Fibroblast of lung (primary cell): Measurements from ENCODE around the gene CCDC146. TPM values are rescaled to one million over a fixed set of nuclear protein-coding genes. Genes with fewer than 3 reads are reported as not detected.

Source experiments
- DNase-seq, 2 donors: peaks; one replicate each; pipeline versions ENCODE4 v3.0.0 to v3.0.0-alpha.2; 2010; ENCODE audit warnings: low read depth in 2 of 2
- H2AFZ ChIP-seq: 2 replicates; pipeline ENCODE4 v1.5.1; 2012; ENCODE audit warnings: low read length, control low read depth, inconsistent platforms
- H3K27ac ChIP-seq: 2 replicates; pipeline ENCODE4 v1.5.1; 2011; ENCODE audit warnings: low read length, control low read depth; ENCODE audit not compliant: insufficient read depth
- H3K27me3 ChIP-seq: 2 replicates; pipeline ENCODE4 v1.5.1; 2011; ENCODE audit warnings: mild to moderate bottlenecking, low read length; ENCODE audit not compliant: control insufficient read depth, insufficient read depth
- H3K36me3 ChIP-seq: 2 replicates; pipeline ENCODE4 v1.5.1; 2011; ENCODE audit warnings: low read length; ENCODE audit not compliant: control insufficient read depth, insufficient read depth
- H3K4me1 ChIP-seq: 2 replicates; pipeline ENCODE4 v1.5.1; 2011; ENCODE audit warnings: low read length; ENCODE audit not compliant: control insufficient read depth, insufficient read depth; ENCODE audit errors: extremely low read depth
- H3K4me2 ChIP-seq: 2 replicates; pipeline ENCODE4 v1.5.1; 2011; ENCODE audit warnings: low read length, control low read depth; ENCODE audit not compliant: insufficient read depth; ENCODE audit errors: extremely low read depth
- H3K4me3 ChIP-seq, 4 experiments: fragments of 200-600 bp in 1 of 4; sonication (generic) in 1 of 4; replicated peaks in 1 of 4; 2 replicates each; pipeline ENCODE4 v1.5.1; 2011 to 2016; ENCODE audit warnings: low read length in 4 of 4, low read depth in 3 of 4, mild to moderate bottlenecking in 3 of 4, control low read depth in 2 of 4, inconsistent platforms in 1 of 4, mixed read lengths in 1 of 4; ENCODE audit not compliant: insufficient read depth in 1 of 4; ENCODE audit errors: control extremely low read depth in 1 of 4
- H3K79me2 ChIP-seq: 2 replicates; pipeline ENCODE4 v1.5.1; 2012; ENCODE audit warnings: mild to moderate bottlenecking, low read length, inconsistent platforms; ENCODE audit not compliant: control insufficient read depth, insufficient read depth
- H3K9ac ChIP-seq: 2 replicates; pipeline ENCODE4 v1.5.1; 2011; ENCODE audit warnings: mild to moderate bottlenecking, low read length, control low read depth; ENCODE audit not compliant: insufficient read depth
- H3K9me3 ChIP-seq: 2 replicates; pipeline ENCODE4 v1.5.1; 2012; ENCODE audit warnings: low read depth, low read length; ENCODE audit not compliant: control insufficient read depth, insufficient read depth
- H4K20me1 ChIP-seq: 2 replicates; pipeline ENCODE4 v1.5.1; 2011; ENCODE audit warnings: low read length; ENCODE audit not compliant: control insufficient read depth, insufficient read depth; ENCODE audit errors: extremely low read depth
- EZH2 ChIP-seq: IDR thresholded peaks from 2 replicates; pipeline ENCODE4 v1.5.1; 2012; ENCODE audit warnings: low read length, control low read depth, mild to moderate bottlenecking; ENCODE audit errors: missing control alignments
- polyA plus RNA-seq, 2 donors: library from polyadenylated mRNA; depleted of rRNA in 1 of 2; stranded (reverse) in 1 of 2; unstranded in 1 of 2; fragments of >200 nt; gene quantifications; 2 replicates each; pipeline ENCODE4 v1.2.1, GENCODE V29; 2011 to 2012; ENCODE audit warnings: missing spikeins in 1 of 2
- total RNA-seq: library from RNA; depleted of rRNA; stranded (reverse); fragments of >200 nt; gene quantifications from 2 replicates; pipeline ENCODE4 v1.2.1, GENCODE V29; 2014
- TF ChIP-seq, protein P1 (sequence below), 2 donors: IDR thresholded peaks in 1 of 2; conservative IDR thresholded peaks in 1 of 2; 1 replicate in 1 of 2; 2 replicates in 1 of 2; pipeline ENCODE4 v1.5.1; 2011 to 2012; ENCODE audit warnings: low read length in 2 of 2, control low read depth in 1 of 2, inconsistent platforms in 1 of 2, low read depth in 1 of 2, mild to moderate bottlenecking in 1 of 2

Gene CCDC146
- total and polyA plus RNA-seq, 2 donors (not counting 1 experiment from before 2014, with no cell fraction given), result 1.6 to 3.6 TPM

DNA sequence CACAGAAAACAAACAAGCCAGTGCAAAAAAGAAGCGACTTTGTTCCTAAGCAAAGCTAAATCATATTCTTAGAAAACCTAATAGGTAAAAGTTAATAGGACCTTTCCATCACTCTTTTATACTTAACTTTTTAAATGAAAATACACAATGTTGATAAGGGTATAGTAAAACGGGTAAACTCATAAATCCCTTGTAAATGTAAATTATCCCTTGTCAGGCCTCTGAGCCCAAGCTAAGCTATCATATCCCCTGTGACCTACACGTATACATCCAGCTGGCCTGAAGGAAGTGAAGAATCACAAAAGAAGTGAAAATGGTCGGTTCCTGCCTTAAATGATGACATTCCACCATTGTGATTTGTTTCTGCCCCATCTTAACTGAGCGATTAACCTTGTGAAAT is 217.3 kb downstream of the CCDC146 start:
- Histone ChIP-seq H3K79me2 (no peaks in the 10 kb centered on the region), H4K20me1 (no peaks in the 10 kb centered on the region), H3K4me3 (no peak overlapping the region), H3K4me2 (no peak overlapping the region), H3K4me1 (no peaks in the 10 kb centered on the region), H3K36me3 (no peaks in the 10 kb centered on the region), H3K9ac (no peak overlapping the region), H2AFZ (no peak overlapping the region), H3K27me3 (no peaks in the 10 kb centered on the region), H3K27ac (no peak overlapping the region), H3K9me3 (no peaks in the 10 kb centered on the region)
- DNase-seq, result no peak
- TF ChIP-seq, protein P1, sequence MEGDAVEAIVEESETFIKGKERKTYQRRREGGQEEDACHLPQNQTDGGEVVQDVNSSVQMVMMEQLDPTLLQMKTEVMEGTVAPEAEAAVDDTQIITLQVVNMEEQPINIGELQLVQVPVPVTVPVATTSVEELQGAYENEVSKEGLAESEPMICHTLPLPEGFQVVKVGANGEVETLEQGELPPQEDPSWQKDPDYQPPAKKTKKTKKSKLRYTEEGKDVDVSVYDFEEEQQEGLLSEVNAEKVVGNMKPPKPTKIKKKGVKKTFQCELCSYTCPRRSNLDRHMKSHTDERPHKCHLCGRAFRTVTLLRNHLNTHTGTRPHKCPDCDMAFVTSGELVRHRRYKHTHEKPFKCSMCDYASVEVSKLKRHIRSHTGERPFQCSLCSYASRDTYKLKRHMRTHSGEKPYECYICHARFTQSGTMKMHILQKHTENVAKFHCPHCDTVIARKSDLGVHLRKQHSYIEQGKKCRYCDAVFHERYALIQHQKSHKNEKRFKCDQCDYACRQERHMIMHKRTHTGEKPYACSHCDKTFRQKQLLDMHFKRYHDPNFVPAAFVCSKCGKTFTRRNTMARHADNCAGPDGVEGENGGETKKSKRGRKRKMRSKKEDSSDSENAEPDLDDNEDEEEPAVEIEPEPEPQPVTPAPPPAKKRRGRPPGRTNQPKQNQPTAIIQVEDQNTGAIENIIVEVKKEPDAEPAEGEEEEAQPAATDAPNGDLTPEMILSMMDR (conservative IDR thresholded peaks at IDR 0.05 in 1 of 2, IDR thresholded peaks at IDR 0.05 in 1 of 2; ENCODE audit: low read depth in 1 of 2, low read length in 2 of 2), result no peak
- TF ChIP-seq EZH2, result no peak

Other genes starting within 250 kb of the CCDC146 start
- gene SPDYE17, start 90.3 kb upstream of the CCDC146 start, total RNA-seq, result not detected in 2 replicates
- gene SPDYE17, start 90.3 kb upstream of the CCDC146 start, polyA plus RNA-seq, result not detected in 2 replicates
- 0.50 and 0.51 TPM in 2 replicates for gene SPDYE18, start 60.1 kb upstream of the CCDC146 start, total RNA-seq
- 0.07 and 0.11 TPM in 2 replicates for gene SPDYE18, start 60.1 kb upstream of the CCDC146 start, polyA plus RNA-seq
- gene FGL2, start 77.2 kb downstream of the CCDC146 start, total RNA-seq, result 6.2 and 97.6 TPM in 2 replicates
- gene FGL2, start 77.2 kb downstream of the CCDC146 start, polyA plus RNA-seq, result 4.9 and 15.6 TPM in 2 replicates